Hepatic stellate cell (primary cell): ENCODE data around the gene KCNN3.

Source experiments
- DNase-seq: peaks from one replicate; pipeline ENCODE4 v3.0.0; 2011; ENCODE audit warnings: low spot score

KCNN3 gene

GRCh38 chr1:154770897-154771594, 99.0 kb downstream of the KCNN3 start:
- no peak for DNase-seq

GRCh38 chr1:154769193-154769895, 100.7 kb downstream of the KCNN3 start:
- DNase-seq: no peak

GRCh38 chr1:154768456-154769125, 101.5 kb downstream of the KCNN3 start:
- DNase-seq: no peak

GRCh38 chr1:154767315-154768240, 102.5 kb downstream of the KCNN3 start:
- peak; percentile 50 for DNase-seq

GRCh38 chr1:154765970-154766369, 104.1 kb downstream of the KCNN3 start:
- DNase-seq: peak; percentile 36

- DNase-seq: no peak
Observed at GRCh38 chr1:154764773-154765172, 105.3 kb downstream of the KCNN3 start.

GRCh38 chr1:154764181-154764580, 105.9 kb downstream of the KCNN3 start:
- no peak for DNase-seq

- DNase-seq: peak; percentile 27
Observed at GRCh38 chr1:154760469-154760933, 109.6 kb downstream of the KCNN3 start.

- DNase-seq: no peak
Observed at GRCh38 chr1:154759793-154760192, 110.3 kb downstream of the KCNN3 start.

GRCh38 chr1:154759196-154759595, 110.9 kb downstream of the KCNN3 start:
- no peak for DNase-seq

GRCh38 chr1:154758346-154758745, 111.7 kb downstream of the KCNN3 start:
- DNase-seq: no peak

GRCh38 chr1:154756793-154757548, 113.1 kb downstream of the KCNN3 start:
- no peak for DNase-seq

- no peak for DNase-seq
Observed at GRCh38 chr1:154755858-154756730, 114.0 kb downstream of the KCNN3 start.

GRCh38 chr1:154753426-154753825, 116.7 kb downstream of the KCNN3 start:
- DNase-seq: no peak

GRCh38 chr1:154752273-154753030, 117.6 kb downstream of the KCNN3 start:
- no peak for DNase-seq

- DNase-seq: no peak
Observed at GRCh38 chr1:154751690-154752089, 118.4 kb downstream of the KCNN3 start.

- DNase-seq: no peak
Observed at GRCh38 chr1:154750681-154751665, 119.1 kb downstream of the KCNN3 start.
